ENCODE measurements around the gene SEC61A2. TPM values are rescaled to one million over a fixed set of nuclear protein-coding genes. Genes with fewer than 3 reads are reported as not detected.
"Not testable (repeated sequence)": the region's sequence is repeated elsewhere in the genome, so short reads cannot be mapped to it uniquely, and the experiment has no call there.

SEC61A2 gene
- total RNA-seq, 4 donors from 2014 or later: 7.8 to 17.8 (median 13.3) TPM

GRCh38 chr10:12165036-12165435, 35.6 kb downstream of the SEC61A2 start:
- DNase-seq: no peak
- intact Hi-C loops (cut with DNase I): no loop called here
- H3K9me3 ChIP-seq: no peaks in the 10 kb centered on the region
- H3K36me3 ChIP-seq: peaks cover 21 to 55% of the 10 kb centered on the region in 2 donors
- TF ChIP-seq POLR2A (IDR thresholded peaks at IDR 0.05): no peak
- TF ChIP-seq, protein P1, sequence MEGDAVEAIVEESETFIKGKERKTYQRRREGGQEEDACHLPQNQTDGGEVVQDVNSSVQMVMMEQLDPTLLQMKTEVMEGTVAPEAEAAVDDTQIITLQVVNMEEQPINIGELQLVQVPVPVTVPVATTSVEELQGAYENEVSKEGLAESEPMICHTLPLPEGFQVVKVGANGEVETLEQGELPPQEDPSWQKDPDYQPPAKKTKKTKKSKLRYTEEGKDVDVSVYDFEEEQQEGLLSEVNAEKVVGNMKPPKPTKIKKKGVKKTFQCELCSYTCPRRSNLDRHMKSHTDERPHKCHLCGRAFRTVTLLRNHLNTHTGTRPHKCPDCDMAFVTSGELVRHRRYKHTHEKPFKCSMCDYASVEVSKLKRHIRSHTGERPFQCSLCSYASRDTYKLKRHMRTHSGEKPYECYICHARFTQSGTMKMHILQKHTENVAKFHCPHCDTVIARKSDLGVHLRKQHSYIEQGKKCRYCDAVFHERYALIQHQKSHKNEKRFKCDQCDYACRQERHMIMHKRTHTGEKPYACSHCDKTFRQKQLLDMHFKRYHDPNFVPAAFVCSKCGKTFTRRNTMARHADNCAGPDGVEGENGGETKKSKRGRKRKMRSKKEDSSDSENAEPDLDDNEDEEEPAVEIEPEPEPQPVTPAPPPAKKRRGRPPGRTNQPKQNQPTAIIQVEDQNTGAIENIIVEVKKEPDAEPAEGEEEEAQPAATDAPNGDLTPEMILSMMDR (IDR thresholded peaks at IDR 0.05): no peak
- no peak overlapping the region for H3K4me3 ChIP-seq (replicated peaks in 1 of 3)
- no peak overlapping the region for H3K27ac ChIP-seq
- H3K27me3 ChIP-seq: no peaks in the 10 kb centered on the region
- WGBS, 2 donors: 84 to 88% methylated on average over 3 of the region's 3 CpGs
- no peaks in the 10 kb centered on the region for H3K4me1 ChIP-seq

- no peak overlapping the region for H3K27ac ChIP-seq
- intact Hi-C loops (cut with DNase I): no loop called here
- H3K9me3 ChIP-seq: no peaks in the 10 kb centered on the region
- H3K36me3 ChIP-seq: peaks cover 26 to 56% of the 10 kb centered on the region in 2 donors
- no peaks in the 10 kb centered on the region for H3K4me1 ChIP-seq
- TF ChIP-seq, protein P1 (IDR thresholded peaks at IDR 0.05): no peak
- TF ChIP-seq POLR2A (IDR thresholded peaks at IDR 0.05): no peak
- no peak for DNase-seq
- WGBS, 2 donors: 85 to 93% methylated on average over 6 of the region's 6 CpGs
- no peaks in the 10 kb centered on the region for H3K27me3 ChIP-seq
- H3K4me3 ChIP-seq (replicated peaks in 1 of 3): no peak overlapping the region
Measured at GRCh38 chr10:12165999-12166775, 36.7 kb downstream of the SEC61A2 start.

GRCh38 chr10:12171512-12171911, 42.0 kb downstream of the SEC61A2 start:
- H3K27me3 ChIP-seq; H3K27ac ChIP-seq; intact Hi-C loops (cut with DNase I); H3K4me1 ChIP-seq; DNase-seq; H3K9me3 ChIP-seq; H3K4me3 ChIP-seq (replicated peaks in 1 of 3): not testable (repeated sequence)
- 98 to 99% methylated on average over 6 of the region's 6 CpGs for WGBS, 2 donors
- peaks cover 41 to 61% of the 10 kb centered on the region in 2 donors for H3K36me3 ChIP-seq

DNA sequence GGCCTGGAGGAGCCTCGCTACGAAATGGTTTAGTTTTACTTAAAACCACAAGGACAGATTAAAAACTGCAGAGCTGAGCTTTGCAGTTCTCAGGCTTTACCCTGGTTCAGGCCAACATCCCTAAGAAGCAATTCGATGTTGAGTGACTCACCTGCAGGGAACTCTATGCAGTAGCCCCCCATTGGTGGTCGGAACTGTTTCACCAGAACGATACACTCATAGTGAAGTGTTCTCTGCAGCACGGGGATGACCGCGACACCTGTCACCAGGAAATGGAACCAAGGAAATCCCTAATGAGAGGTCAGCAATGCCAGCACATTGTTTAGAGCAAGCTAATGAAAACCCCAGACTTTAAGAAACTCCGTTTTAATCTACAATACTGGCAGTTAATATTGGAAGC, 48.2 kb downstream of the SEC61A2 start:
- Histone ChIP-seq H3K4me3 (replicated peaks in 1 of 3) (no peak overlapping the region), H3K27me3 (no peaks in the 10 kb centered on the region), H3K27ac (no peak overlapping the region), H3K9me3 (no peaks in the 10 kb centered on the region), H3K4me1 (no peaks in the 10 kb centered on the region), H3K36me3 (peaks cover 24 to 47% of the 10 kb centered on the region in 2 donors)
- 92 to 95% methylated on average over 9 of the region's 9 CpGs for WGBS, 2 donors
- TF ChIP-seq, protein P1 (IDR thresholded peaks at IDR 0.05): no peak
- no peak for TF ChIP-seq POLR2A (IDR thresholded peaks at IDR 0.05)
- no peak for DNase-seq
- intact Hi-C loops (cut with DNase I): no loop called here

DNA sequence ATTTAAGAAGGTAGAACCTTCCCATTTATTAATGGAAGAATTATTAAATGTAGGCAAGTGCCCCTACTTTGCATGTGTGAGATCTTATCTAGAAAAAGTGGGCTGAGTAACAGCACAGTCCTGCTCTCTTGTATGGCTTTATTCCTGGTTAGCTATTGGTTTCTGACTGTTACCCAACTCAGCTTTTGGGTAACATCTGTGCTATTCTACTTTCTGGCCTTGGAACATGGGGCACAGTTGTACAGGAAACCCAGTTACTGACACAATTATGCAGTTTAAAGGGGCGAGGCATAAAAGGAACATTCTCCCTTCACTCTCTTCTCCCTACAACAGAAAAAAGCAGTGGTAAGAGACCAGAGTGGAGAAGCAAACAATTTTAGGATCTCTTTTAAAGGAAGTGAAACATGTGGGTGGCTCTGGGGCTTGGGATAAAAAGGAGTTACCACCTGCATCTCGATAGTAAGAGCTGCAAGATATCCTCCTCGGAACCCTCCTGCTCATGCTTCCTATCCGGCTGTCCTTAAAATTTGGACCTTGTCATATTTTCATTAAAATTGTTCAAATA, 50.2 kb downstream of the SEC61A2 start:
- Histone ChIP-seq H3K4me1 (no peaks in the 10 kb centered on the region), H3K27me3 (no peaks in the 10 kb centered on the region), H3K4me3 (replicated peaks in 1 of 3) (no peak overlapping the region), H3K36me3 (peaks cover 14 to 35% of the 10 kb centered on the region in 2 donors), H3K9me3 (no peaks in the 10 kb centered on the region), H3K27ac (no peak overlapping the region)
- no peak for TF ChIP-seq POLR2A (IDR thresholded peaks at IDR 0.05)
- TF ChIP-seq, protein P1 (IDR thresholded peaks at IDR 0.05): no peak
- DNase-seq: no peak
- intact Hi-C loops (cut with DNase I): no loop called here
- WGBS, 2 donors: 93 to 94% methylated on average over 4 of the region's 4 CpGs
